Right atrium auricular region (tissue), 2 donors: ENCODE measurements around the gene ALOX5. TPM values are rescaled to one million over a fixed set of nuclear protein-coding genes. Genes with fewer than 3 reads are reported as not detected.
"Not testable (repeated sequence)": the region's sequence is repeated elsewhere in the genome, so short reads cannot be mapped to it uniquely, and the experiment has no call there.

ENCODE experiments used
- DNase-seq: peaks from one replicate; pipeline ENCODE4 v3.0.0-alpha.2; 2019; ENCODE audit warnings: low spot score
- H3K27ac ChIP-seq, 2 donors: fragments of 200-600 bp; sonication (generic); 1 replicate in 1 of 2; 2 replicates in 1 of 2; pipeline ENCODE4 v1.5.1; 2016 to 2019
- H3K27me3 ChIP-seq, 2 donors: fragments of 200-600 bp; sonication (generic); one replicate each; pipeline versions ENCODE4 v1.5.1 to v1.6.0; 2017 to 2019
- H3K36me3 ChIP-seq: fragments of 200-600 bp; sonication (generic); one replicate; pipeline ENCODE4 v1.5.1; 2016
- H3K4me1 ChIP-seq, 2 donors: fragments of 200-600 bp; sonication (generic); one replicate each; pipeline versions ENCODE4 v1.5.1 to v1.6.0; 2017 to 2019
- H3K4me3 ChIP-seq, 2 donors: fragments of 200-600 bp; sonication (generic); 1 replicate in 1 of 2; 2 replicates in 1 of 2; pipeline ENCODE4 v1.5.1; 2017 to 2019; ENCODE audit warnings: mild to moderate bottlenecking in 1 of 2, moderate library complexity in 1 of 2
- H3K9me3 ChIP-seq, 2 donors: fragments of 200-600 bp; sonication (generic); one replicate each; pipeline ENCODE4 v1.5.1; 2019
- total RNA-seq, 2 donors: library from RNA; depleted of rRNA; stranded (reverse); fragments of >200 nt; gene quantifications; one replicate each; pipeline ENCODE4 v1.1.0, GENCODE V29; 2016
- TF ChIP-seq, protein P1 (sequence below), 2 donors: fragments of 200-600 bp; sonication (generic); IDR thresholded peaks; one replicate each; pipeline ENCODE4 v1.5.1; 2019; ENCODE audit warnings: antibody characterized with exemption in 2 of 2

The ALOX5 gene
- total RNA-seq, 2 donors from 2014 or later, result 6.3 to 16.0 TPM

- DNase-seq, result no peak
- Histone ChIP-seq H3K4me1 (no peaks in the 10 kb centered on the region), H3K36me3 (no peaks in the 10 kb centered on the region), H3K27ac (no peak overlapping the region), H3K4me3 (no peak overlapping the region), H3K27me3 (no peaks in the 10 kb centered on the region), H3K9me3 (no peaks in the 10 kb centered on the region)
- TF ChIP-seq, protein P1, sequence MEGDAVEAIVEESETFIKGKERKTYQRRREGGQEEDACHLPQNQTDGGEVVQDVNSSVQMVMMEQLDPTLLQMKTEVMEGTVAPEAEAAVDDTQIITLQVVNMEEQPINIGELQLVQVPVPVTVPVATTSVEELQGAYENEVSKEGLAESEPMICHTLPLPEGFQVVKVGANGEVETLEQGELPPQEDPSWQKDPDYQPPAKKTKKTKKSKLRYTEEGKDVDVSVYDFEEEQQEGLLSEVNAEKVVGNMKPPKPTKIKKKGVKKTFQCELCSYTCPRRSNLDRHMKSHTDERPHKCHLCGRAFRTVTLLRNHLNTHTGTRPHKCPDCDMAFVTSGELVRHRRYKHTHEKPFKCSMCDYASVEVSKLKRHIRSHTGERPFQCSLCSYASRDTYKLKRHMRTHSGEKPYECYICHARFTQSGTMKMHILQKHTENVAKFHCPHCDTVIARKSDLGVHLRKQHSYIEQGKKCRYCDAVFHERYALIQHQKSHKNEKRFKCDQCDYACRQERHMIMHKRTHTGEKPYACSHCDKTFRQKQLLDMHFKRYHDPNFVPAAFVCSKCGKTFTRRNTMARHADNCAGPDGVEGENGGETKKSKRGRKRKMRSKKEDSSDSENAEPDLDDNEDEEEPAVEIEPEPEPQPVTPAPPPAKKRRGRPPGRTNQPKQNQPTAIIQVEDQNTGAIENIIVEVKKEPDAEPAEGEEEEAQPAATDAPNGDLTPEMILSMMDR (IDR thresholded peaks at IDR 0.05), result no peak
Observed at GRCh38 chr10:45403151-45403550, 29.1 kb downstream of the ALOX5 start.

DNA sequence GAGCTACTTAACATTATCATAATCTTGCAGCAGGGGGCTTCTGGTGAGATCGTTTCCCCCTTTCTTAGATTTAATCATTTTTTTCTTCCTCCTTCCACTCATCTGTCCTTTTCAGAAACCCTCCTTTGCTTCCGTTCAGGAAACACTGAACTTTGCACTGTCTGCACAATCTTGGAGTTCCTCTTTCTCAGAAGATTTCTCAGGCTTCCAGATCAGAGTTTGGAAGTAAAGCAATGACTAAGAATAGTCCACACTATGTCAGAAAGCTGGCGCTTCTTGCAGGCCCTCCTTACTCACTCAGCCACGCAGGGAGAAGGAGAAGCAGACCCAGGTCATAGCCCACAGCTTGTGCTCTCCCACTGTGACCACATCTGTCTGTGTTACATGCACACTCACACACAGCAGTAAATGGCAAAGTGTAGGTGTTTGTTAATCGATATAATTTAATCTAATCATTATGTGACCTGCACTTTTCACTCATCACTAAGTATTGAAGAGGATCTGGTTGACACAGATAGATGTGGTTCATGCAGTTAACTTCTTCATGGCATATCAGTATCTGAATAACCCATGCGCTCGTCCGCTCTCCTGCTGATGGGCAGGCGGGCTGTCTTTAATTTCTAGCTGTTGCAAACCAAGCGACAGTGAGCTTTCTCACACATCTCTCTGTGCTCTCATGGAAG lies 30.2 kb downstream of the ALOX5 start:
- no peaks in the 10 kb centered on the region for H3K36me3 ChIP-seq
- TF ChIP-seq, protein P1 (IDR thresholded peaks at IDR 0.05), result no peak
- no peak overlapping the region for H3K4me3 ChIP-seq
- no peaks in the 10 kb centered on the region for H3K27me3 ChIP-seq
- no peaks in the 10 kb centered on the region for H3K4me1 ChIP-seq
- peak overlapping the region in 1 of 2 donors; percentile 25 for H3K27ac ChIP-seq
- DNase-seq, result no peak
- H3K9me3 ChIP-seq, result no peaks in the 10 kb centered on the region

- TF ChIP-seq, protein P1 (IDR thresholded peaks at IDR 0.05), result no peak
- Histone ChIP-seq H3K9me3 (no peaks in the 10 kb centered on the region), H3K36me3 (no peaks in the 10 kb centered on the region), H3K27ac (peak overlapping the region in 1 of 2 donors; percentile 25), H3K27me3 (no peaks in the 10 kb centered on the region), H3K4me3 (no peak overlapping the region), H3K4me1 (no peaks in the 10 kb centered on the region)
- no peak for DNase-seq
Observed at GRCh38 chr10:45404770-45405120, 30.7 kb downstream of the ALOX5 start.

GRCh38 chr10:45407542-45407941 lies 33.5 kb downstream of the ALOX5 start:
- H3K36me3 ChIP-seq, result no peaks in the 10 kb centered on the region
- H3K27ac ChIP-seq, result no peak overlapping the region
- no peaks in the 10 kb centered on the region for H3K9me3 ChIP-seq
- DNase-seq, result no peak
- H3K4me1 ChIP-seq, result no peaks in the 10 kb centered on the region
- no peak overlapping the region for H3K4me3 ChIP-seq
- H3K27me3 ChIP-seq, result no peaks in the 10 kb centered on the region
- TF ChIP-seq, protein P1 (IDR thresholded peaks at IDR 0.05), result no peak

DNA sequence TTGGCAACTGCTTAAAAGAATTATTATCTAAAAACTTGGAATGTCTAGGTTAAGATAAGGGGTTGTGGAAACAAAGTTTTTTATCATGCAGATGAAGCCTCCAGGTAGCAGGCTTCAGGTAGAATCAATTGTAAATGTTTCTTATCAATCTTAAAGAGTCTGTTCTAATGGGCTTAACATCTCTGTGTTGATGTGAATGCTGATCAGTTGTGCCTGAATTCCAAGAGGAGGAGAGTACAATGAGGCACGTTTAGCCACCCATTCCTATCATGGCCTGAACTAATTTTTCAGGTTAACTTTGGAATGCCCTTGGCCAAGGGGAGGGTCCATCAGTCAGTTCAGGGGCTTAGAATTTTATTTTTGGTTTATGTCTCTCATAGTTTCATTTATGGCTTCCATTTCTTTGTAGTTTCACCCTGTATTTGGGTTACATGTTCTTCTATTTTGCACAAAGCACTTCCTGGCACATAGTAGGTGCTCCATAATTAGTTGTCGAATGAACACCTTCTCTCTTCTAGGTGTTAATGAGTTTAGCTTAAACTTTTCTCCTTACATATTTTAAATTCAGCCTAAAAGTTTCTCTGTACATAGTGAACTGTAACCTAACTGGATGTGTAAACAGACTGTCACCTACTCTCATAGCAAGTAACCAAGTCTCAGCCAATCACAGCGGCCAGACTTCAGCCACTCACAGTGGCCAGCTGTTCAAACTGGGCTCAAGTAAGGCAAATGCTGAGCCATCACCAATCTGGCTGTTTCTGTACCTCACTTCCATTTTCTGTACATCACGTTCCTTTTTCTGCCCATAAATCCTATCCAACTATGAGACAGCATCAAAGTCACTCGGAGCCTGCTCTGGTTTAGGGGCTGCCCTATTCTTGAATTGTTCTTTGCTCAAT lies 34.7 kb downstream of the ALOX5 start:
- H3K36me3 ChIP-seq, result no peaks in the 10 kb centered on the region
- no peaks in the 10 kb centered on the region for H3K9me3 ChIP-seq
- no peak overlapping the region for H3K4me3 ChIP-seq
- TF ChIP-seq, protein P1 (IDR thresholded peaks at IDR 0.05), result no peak
- H3K27ac ChIP-seq, result no peak overlapping the region
- H3K27me3 ChIP-seq, result no peaks in the 10 kb centered on the region
- no peaks in the 10 kb centered on the region for H3K4me1 ChIP-seq
- DNase-seq, result no peak

GRCh38 chr10:45409347-45409746 lies 35.3 kb downstream of the ALOX5 start:
- H3K36me3 ChIP-seq, H3K4me3 ChIP-seq, H3K27me3 ChIP-seq, H3K9me3 ChIP-seq, H3K4me1 ChIP-seq, DNase-seq, H3K27ac ChIP-seq: not testable (repeated sequence)
